ENCODE measurements around the gene KCNH5. TPM values are rescaled to one million over a fixed set of nuclear protein-coding genes. Genes with fewer than 3 reads are reported as not detected.

Gene KCNH5
- total and polyA plus RNA-seq, 2 of the 13 experiments (the other 11 are each of a cell fraction or from before 2014, with no cell fraction given), result not detected

Other genes with a start within 250 kb of the KCNH5 start
- 0.22 and 0.49 TPM in 2 replicates for gene RHOJ, start 159.0 kb upstream of the KCNH5 start, total RNA-seq (2016; rRNA removed; fragmentation: Illumina TruSeq; extraction: Trizol)
- gene RHOJ, start 159.0 kb upstream of the KCNH5 start, polyA plus RNA-seq (2011; rRNA removed), result 1.3 and 1.4 TPM in 2 replicates